ENCODE measurements around the gene SLC2A14. TPM values are rescaled to one million over a fixed set of nuclear protein-coding genes. Genes with fewer than 3 reads are reported as not detected.
"Not testable (repeated sequence)": the region's sequence is repeated elsewhere in the genome, so short reads cannot be mapped to it uniquely, and the experiment has no call there.

The SLC2A14 gene
- total RNA-seq, 8 experiments from 2014 or later: 0.55 to 1.7 (median 0.91) TPM; not detected in 3

- ATAC-seq (replicated peaks in 6 of 8); H3K27ac ChIP-seq; H3K4me1 ChIP-seq (replicated peaks in 1 of 2); H3K4me3 ChIP-seq: not testable (repeated sequence)
- in situ Hi-C loops (cut with MboI; ENCODE audit: low pct_unique_long_range_greater_than_20kb in 2 of 9, low sequenced_read_pairs in 9 of 9, unreplicated experiment in 9 of 9): loop anchor here in 5 of 9 experiments (10.0 to 25.0 kb wide), 2 partner anchors 124 to 132 kb away; no protein-coding TSS in a partner anchor
- WGBS, 10 experiments: 79 to 100% (median 86%) methylated on average over 1 to 18 of the region's 20 CpGs; no CpG with 5 or more reads in 3 of the 10 experiments
These were observed 9.8 kb downstream of the SLC2A14 start for GRCh38 chr12:7862814-7863348.

- not testable (repeated sequence) for H3K27ac ChIP-seq; ATAC-seq (replicated peaks in 6 of 8); H3K4me1 ChIP-seq (replicated peaks in 1 of 2); H3K4me3 ChIP-seq
- in situ Hi-C loops (cut with MboI; ENCODE audit: low pct_unique_long_range_greater_than_20kb in 2 of 9, low sequenced_read_pairs in 9 of 9, unreplicated experiment in 9 of 9): loop anchor here in 5 of 9 experiments (10.0 to 25.0 kb wide), 2 partner anchors 125 to 132 kb away; no protein-coding TSS in a partner anchor
- 58 to 100% (median 94%) methylated on average over 1 to 9 of the region's 24 CpGs; no CpG with 5 or more reads in 6 of the 10 experiments for WGBS, 10 experiments
These were observed 10.4 kb downstream of the SLC2A14 start for GRCh38 chr12:7862301-7862700.

GRCh38 chr12:7859552-7859951 lies 13.2 kb downstream of the SLC2A14 start:
- Histone ChIP-seq H3K4me3 (no peak overlapping the region), H3K27ac (no peak overlapping the region), H3K4me1 (replicated peaks in 1 of 2) (no peaks in the 10 kb centered on the region)
- in situ Hi-C loops (cut with MboI; ENCODE audit: low pct_unique_long_range_greater_than_20kb in 2 of 9, low sequenced_read_pairs in 9 of 9, unreplicated experiment in 9 of 9): loop anchor here in 6 of 9 experiments (10.0 to 25.0 kb wide), 2 partner anchors 128 to 135 kb away; no protein-coding TSS in a partner anchor
- ATAC-seq (replicated peaks in 6 of 8): peak in 2 of 8 experiments; percentile 5 to 13
- WGBS, 10 experiments: 0 to 50% (median 21%) methylated on average over 1 to 2 of the region's 2 CpGs; no CpG with 5 or more reads in 2 of the 10 experiments

GRCh38 chr12:7857971-7858370 lies 14.7 kb downstream of the SLC2A14 start:
- Histone ChIP-seq H3K27ac (no peak overlapping the region), H3K4me1 (replicated peaks in 1 of 2) (no peaks in the 10 kb centered on the region), H3K4me3 (no peak overlapping the region)
- in situ Hi-C loops (cut with MboI; ENCODE audit: low pct_unique_long_range_greater_than_20kb in 2 of 9, low sequenced_read_pairs in 9 of 9, unreplicated experiment in 9 of 9): loop anchor here in 6 of 9 experiments (10.0 to 25.0 kb wide), 2 partner anchors 129 to 137 kb away; no protein-coding TSS in a partner anchor
- WGBS, 10 experiments: 80 to 100% (median 93%) methylated on average over 1 to 3 of the region's 3 CpGs; no CpG with 5 or more reads in 1 of the 10 experiments
- ATAC-seq (replicated peaks in 6 of 8): no peak

GRCh38 chr12:7856516-7856915 lies 16.2 kb downstream of the SLC2A14 start:
- H3K27ac ChIP-seq: no peak overlapping the region
- peak in 2 of 8 experiments; percentile 68 for ATAC-seq (replicated peaks in 6 of 8)
- H3K4me3 ChIP-seq: no peak overlapping the region
- H3K4me1 ChIP-seq (replicated peaks in 1 of 2): no peaks in the 10 kb centered on the region
- in situ Hi-C loops (cut with MboI; ENCODE audit: low pct_unique_long_range_greater_than_20kb in 2 of 9, low sequenced_read_pairs in 9 of 9, unreplicated experiment in 9 of 9): loop anchor here in 6 of 9 experiments (10.0 to 25.0 kb wide), 2 partner anchors 131 to 138 kb away; no protein-coding TSS in a partner anchor
- WGBS, 10 experiments: 0 to 100% (median 79%) methylated on average over 3 to 6 of the region's 6 CpGs; no CpG with 5 or more reads in 2 of the 10 experiments

- Histone ChIP-seq H3K27ac (no peak overlapping the region), H3K4me3 (no peak overlapping the region), H3K4me1 (replicated peaks in 1 of 2) (no peaks in the 10 kb centered on the region)
- 17 to 100% (median 83%) methylated on average over 1 to 2 of the region's 2 CpGs for WGBS, 10 experiments
- in situ Hi-C loops (cut with MboI; ENCODE audit: low pct_unique_long_range_greater_than_20kb in 2 of 9, low sequenced_read_pairs in 9 of 9, unreplicated experiment in 9 of 9): loop anchor here in 6 of 9 experiments (10.0 to 25.0 kb wide), 2 partner anchors 134 to 141 kb away; no protein-coding TSS in a partner anchor
- ATAC-seq (replicated peaks in 6 of 8): no peak
These were observed 19.2 kb downstream of the SLC2A14 start for GRCh38 chr12:7853557-7853956.

GRCh38 chr12:7851622-7852081 lies 21.1 kb downstream of the SLC2A14 start:
- ATAC-seq (replicated peaks in 6 of 8): peak in 1 of 8 experiments; percentile 3
- in situ Hi-C loops (cut with MboI; ENCODE audit: low pct_unique_long_range_greater_than_20kb in 2 of 9, low sequenced_read_pairs in 9 of 9, unreplicated experiment in 9 of 9): loop anchor here in 6 of 9 experiments (10.0 to 25.0 kb wide), 2 partner anchors 136 to 143 kb away; no protein-coding TSS in a partner anchor
- peaks cover 11 to 13% of the 10 kb centered on the region in 2 donors for H3K4me1 ChIP-seq (replicated peaks in 1 of 2)
- H3K4me3 ChIP-seq, H3K27ac ChIP-seq: not testable (repeated sequence)
- 0 to 100% (median 69%) methylated on average over 1 of the region's 3 CpGs; no CpG with 5 or more reads in 6 of the 10 experiments for WGBS, 10 experiments

- not testable (repeated sequence) for H3K27ac ChIP-seq; H3K4me3 ChIP-seq; ATAC-seq (replicated peaks in 6 of 8)
- WGBS, 10 experiments: 56 to 100% (median 91%) methylated on average over 1 to 4 of the region's 5 CpGs; no CpG with 5 or more reads in 4 of the 10 experiments
- in situ Hi-C loops (cut with MboI; ENCODE audit: low pct_unique_long_range_greater_than_20kb in 2 of 9, low sequenced_read_pairs in 9 of 9, unreplicated experiment in 9 of 9): loop anchor here in 6 of 9 experiments (10.0 to 25.0 kb wide), 2 partner anchors 137 to 145 kb away; no protein-coding TSS in a partner anchor
- H3K4me1 ChIP-seq (replicated peaks in 1 of 2): peaks cover 11 to 13% of the 10 kb centered on the region in 2 donors
These were observed 22.6 kb downstream of the SLC2A14 start for GRCh38 chr12:7850099-7850498.

- WGBS, 10 experiments: 0 to 40% (median 15%) methylated on average over 1 to 2 of the region's 2 CpGs; no CpG with 5 or more reads in 4 of the 10 experiments
- ATAC-seq (replicated peaks in 6 of 8): peak in 1 of 8 experiments; percentile 48
- in situ Hi-C loops (cut with MboI; ENCODE audit: low pct_unique_long_range_greater_than_20kb in 2 of 9, low sequenced_read_pairs in 9 of 9, unreplicated experiment in 9 of 9); H3K4me3 ChIP-seq; H3K27ac ChIP-seq: not testable (repeated sequence)
- H3K4me1 ChIP-seq (replicated peaks in 1 of 2): peaks cover 11 to 13% of the 10 kb centered on the region in 2 donors
These were observed 24.7 kb downstream of the SLC2A14 start for GRCh38 chr12:7848098-7848422.

GRCh38 chr12:7847226-7848097 lies 25.3 kb downstream of the SLC2A14 start:
- ATAC-seq (replicated peaks in 6 of 8): peak in 6 of 8 experiments; percentile 47 to 90 (median 85)
- H3K4me1 ChIP-seq (replicated peaks in 1 of 2): peaks cover 11 to 13% of the 10 kb centered on the region in 2 donors
- WGBS, 10 experiments: 0 to 50% (median 19%) methylated on average over 1 to 2 of the region's 4 CpGs; no CpG with 5 or more reads in 4 of the 10 experiments
- peak overlapping the region; percentile 66 to 76 for H3K27ac ChIP-seq
- H3K4me3 ChIP-seq; in situ Hi-C loops (cut with MboI; ENCODE audit: low pct_unique_long_range_greater_than_20kb in 2 of 9, low sequenced_read_pairs in 9 of 9, unreplicated experiment in 9 of 9): not testable (repeated sequence)

- Histone ChIP-seq H3K4me3 (no peak overlapping the region), H3K27ac (no peak overlapping the region), H3K4me1 (replicated peaks in 1 of 2) (peaks cover 11 to 13% of the 10 kb centered on the region in 2 donors)
- no peak for ATAC-seq (replicated peaks in 6 of 8)
- in situ Hi-C loops (cut with MboI; ENCODE audit: low pct_unique_long_range_greater_than_20kb in 2 of 9, low sequenced_read_pairs in 9 of 9, unreplicated experiment in 9 of 9): no loop called here
- WGBS, 10 experiments: 21 to 98% (median 80%) methylated on average over 2 to 5 of the region's 5 CpGs
These were observed 28.6 kb downstream of the SLC2A14 start for GRCh38 chr12:7844116-7844515.

- H3K27ac ChIP-seq; H3K4me3 ChIP-seq; in situ Hi-C loops (cut with MboI; ENCODE audit: low pct_unique_long_range_greater_than_20kb in 2 of 9, low sequenced_read_pairs in 9 of 9, unreplicated experiment in 9 of 9): not testable (repeated sequence)
- WGBS, 10 experiments: 60 to 100% methylated on average over 1 of the region's 9 CpGs; no CpG with 5 or more reads in 8 of the 10 experiments
- peak in 2 of 8 experiments; percentile 15 to 23 for ATAC-seq (replicated peaks in 6 of 8)
- peaks cover 11 to 13% of the 10 kb centered on the region in 2 donors for H3K4me1 ChIP-seq (replicated peaks in 1 of 2)
These were observed 29.1 kb downstream of the SLC2A14 start for GRCh38 chr12:7843583-7843982.

All from motor neuron (in vitro differentiated cells).